HG03558 (cell line): Measurements from ENCODE around the gene FBP1.

Source experiments
- ATAC-seq: cut with Tn5 transposase; IDR thresholded peaks from one replicate; pipeline ENCODE4 v1.9.1; 2021; ENCODE audit warnings: moderate number of reproducible peaks; ENCODE audit not compliant: unreplicated experiment; ENCODE audit errors: extremely low read depth

Gene FBP1

GRCh38 chr9:94657021-94657725 is 17.9 kb upstream of the FBP1 start:
- no peak for ATAC-seq

DNA sequence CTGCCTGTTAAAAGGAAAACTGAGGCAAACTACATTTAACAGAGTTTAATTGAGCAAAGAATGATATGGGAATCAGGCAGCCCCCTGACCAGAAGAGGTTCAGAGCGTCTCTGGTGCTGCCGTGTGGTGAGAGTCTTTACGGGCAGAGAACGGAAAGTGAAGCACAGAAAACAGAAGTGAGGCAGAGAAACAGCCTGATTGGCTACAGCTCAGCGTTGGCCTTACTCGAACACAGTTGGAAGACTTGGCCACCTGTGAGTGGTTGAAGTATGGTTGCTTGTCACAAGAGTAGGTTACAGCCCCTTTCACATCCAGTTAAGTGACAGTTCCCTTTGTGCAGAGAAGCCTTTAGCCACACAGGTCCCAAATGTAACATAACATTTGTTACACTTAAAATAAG is 16.9 kb upstream of the FBP1 start:
- peak; percentile 92 for ATAC-seq

DNA sequence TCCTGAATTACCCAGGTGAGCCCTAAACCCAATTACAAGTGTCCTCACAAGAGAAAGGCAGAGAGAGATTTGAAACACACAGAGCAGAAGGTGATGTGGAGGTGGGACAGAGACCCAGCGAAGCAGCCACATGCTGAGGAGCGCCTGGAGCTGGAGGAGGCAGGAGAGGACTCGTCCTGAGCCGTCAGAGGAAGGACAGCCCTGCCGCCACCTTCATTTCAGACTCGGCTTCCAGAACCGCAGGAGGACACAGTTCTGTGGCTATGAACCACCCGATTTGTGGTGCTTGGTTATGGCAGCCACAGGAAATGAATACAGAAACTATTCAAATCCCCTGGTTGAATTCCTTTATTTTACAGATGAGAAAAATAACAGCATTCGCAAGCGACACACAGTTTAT is 16.4 kb upstream of the FBP1 start:
- no peak for ATAC-seq

DNA sequence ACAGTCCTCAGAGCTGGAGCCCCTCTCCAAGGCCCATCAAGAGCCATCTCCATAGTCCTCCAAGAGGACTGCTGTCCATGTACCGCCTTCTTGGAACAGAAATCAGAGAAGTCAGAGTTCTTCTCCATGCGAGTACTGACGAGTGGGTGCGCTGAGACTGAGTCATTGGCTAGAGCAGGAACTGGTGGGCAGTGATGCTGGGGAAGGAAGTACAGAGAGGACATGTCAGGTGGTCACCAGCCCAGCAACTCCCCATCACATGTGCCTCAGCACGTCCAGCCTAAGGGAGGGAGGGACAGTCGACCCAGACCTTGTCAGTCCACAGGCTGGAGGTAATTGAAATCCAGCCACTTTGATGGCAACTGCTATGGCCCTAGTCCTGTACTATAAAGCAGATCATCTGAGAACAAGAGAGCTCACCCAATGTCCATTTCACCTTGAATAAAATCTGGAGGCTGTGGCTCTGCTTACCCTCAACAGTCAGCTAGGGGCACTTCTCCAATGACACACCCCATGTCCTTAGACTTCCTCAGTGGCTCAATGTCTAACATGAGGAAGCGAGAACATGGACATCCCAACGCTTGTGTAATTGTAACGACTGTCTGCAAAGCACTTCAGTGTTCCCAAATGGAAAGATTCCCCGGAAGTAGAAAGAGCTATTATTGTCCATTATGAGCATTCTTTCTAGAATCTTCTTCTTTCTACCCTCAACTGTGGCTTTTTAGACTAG is 15.0 kb upstream of the FBP1 start:
- no peak for ATAC-seq

DNA sequence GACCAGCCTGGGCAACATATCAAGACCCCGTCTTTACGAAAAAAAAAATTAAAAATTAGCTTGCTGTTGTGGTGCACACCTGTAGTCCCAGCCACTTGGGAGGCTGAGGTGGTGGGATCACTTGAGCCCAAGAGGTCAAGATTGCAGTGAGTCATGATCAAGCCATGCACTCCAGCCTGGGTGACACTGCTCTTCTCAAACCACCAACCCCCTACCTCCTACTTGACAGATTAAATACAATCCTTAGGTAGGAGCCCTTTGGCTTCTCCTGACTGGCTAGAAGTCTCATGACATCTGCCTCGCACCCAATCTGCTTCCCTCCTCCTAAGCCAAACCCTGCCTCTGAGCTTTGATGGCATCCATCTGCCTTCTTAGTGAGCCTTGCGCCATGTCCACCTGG is 11.6 kb upstream of the FBP1 start:
- ATAC-seq = no peak

GRCh38 chr9:94649100-94649819 is 9.9 kb upstream of the FBP1 start:
- ATAC-seq = no peak

GRCh38 chr9:94648185-94648584 is 8.9 kb upstream of the FBP1 start:
- no peak for ATAC-seq

DNA sequence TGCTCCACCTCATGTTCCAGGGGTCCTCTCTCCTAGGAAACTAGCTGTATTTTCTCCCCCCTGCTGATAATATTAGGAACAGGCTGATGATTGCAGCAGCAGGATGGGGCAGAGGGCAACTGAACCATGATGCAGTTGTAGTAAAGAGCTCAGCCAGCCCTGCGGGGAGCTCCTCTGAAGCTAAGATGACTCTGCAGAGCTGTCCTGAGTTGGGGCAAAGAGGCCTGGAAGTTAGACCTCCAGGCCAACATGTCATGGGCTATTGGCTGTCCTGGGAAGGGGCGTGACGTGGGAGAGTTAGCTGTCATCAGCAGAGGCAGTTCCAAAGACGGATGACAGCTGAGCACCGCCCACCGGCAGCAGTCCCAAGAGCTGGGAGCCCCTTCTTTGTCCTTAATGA is 6.6 kb upstream of the FBP1 start:
- ATAC-seq = no peak

GRCh38 chr9:94644543-94644942 is 5.2 kb upstream of the FBP1 start:
- no peak for ATAC-seq

DNA sequence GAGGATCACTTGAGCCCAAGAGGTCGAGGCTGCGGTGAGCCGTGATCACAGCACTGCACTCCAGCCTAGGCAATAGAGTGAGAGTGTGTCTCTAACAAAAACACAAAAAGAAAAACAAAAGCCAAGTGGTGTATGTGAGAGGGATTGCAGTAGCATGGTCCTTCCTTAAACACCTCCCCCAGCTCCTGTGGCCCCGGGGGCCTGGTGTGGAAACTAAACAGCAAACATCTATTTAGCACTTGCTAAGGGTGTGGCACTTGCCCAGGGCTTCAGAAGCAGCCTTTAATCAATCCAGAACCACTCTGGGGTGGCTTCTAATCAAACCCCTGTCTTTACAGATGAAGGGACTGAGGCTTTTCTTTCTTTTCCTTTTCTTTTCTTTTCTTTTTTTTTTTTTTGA is 4.4 kb upstream of the FBP1 start:
- no peak for ATAC-seq

DNA sequence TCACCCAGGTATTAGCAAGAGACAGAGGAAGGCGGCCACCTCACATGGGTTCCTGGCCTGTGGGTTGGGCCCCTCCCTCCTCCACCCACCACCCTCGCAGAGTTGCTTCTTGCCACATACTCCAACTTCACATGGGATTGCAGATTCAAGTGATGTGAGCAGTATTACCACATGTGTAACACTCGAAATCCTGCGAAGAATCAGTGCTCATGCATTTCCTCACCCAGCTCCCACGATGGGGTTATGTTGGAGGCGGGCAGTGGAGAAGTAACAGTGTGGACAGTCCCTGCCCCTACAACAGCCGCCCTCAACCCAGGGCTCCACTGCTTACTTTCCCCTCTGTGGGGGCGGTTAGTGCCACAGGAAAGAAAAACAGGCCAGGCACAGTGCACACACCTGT is 3.9 kb upstream of the FBP1 start:
- no peak for ATAC-seq

DNA sequence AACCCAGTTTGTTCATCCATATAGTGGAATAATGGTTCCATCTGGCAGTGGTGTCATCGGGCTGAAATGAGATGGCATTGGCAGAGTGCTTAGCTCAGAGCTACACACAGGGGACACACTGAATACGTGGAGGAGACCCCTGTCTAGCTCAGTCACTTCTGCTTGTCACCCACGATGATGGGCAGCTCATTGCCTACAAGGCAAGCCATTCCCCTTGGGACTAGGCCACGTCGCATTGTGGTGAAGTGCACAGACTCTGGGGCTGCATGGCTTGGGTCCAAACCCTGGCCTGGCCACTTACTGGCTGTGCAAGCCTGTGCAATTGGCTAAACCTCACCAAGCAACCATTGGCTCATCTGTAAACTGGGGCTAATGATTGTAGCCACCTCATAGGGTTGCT is 3.2 kb upstream of the FBP1 start:
- no peak for ATAC-seq

- no peak for ATAC-seq
Measured at GRCh38 chr9:94639999-94640376, 670 bp upstream of the FBP1 start.

DNA sequence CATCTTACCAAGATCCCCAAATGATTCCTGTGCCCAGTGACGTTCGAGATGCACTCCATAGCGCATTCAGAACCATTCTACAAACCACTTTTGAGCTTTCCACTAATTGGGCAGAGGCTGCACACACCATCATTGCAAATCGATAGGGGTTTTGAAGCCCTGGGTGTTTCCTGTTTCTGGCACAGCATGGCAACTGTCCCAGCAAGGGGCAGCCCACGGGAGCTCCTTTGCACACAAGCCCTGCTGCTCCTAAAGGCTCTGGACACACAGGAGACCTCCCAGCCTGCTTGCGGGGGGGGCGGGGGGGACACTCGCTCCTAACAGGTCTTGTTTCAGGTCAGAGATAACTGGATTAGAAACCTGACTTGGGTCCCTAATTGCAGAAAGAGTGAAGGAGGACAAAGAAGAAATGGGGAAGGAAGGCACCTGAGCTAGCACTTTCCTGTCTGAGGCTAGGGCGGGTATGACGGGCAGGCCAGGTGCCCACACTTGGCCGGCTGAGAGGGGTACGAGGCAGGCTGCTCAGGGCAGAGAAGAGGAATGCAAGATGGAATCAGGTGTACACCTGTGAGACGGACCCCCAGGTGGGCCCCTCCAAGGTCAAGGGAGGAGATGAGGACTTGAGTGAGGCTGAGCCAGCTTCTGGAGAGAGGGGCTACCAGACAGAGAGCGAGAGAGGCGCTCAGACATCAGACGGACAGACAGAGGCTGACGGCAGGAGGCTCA is 820 bp downstream of the FBP1 start:
- ATAC-seq = no peak

GRCh38 chr9:94632737-94633136 is 6.6 kb downstream of the FBP1 start:
- ATAC-seq = no peak

GRCh38 chr9:94631599-94631998 is 7.7 kb downstream of the FBP1 start:
- no peak for ATAC-seq

DNA sequence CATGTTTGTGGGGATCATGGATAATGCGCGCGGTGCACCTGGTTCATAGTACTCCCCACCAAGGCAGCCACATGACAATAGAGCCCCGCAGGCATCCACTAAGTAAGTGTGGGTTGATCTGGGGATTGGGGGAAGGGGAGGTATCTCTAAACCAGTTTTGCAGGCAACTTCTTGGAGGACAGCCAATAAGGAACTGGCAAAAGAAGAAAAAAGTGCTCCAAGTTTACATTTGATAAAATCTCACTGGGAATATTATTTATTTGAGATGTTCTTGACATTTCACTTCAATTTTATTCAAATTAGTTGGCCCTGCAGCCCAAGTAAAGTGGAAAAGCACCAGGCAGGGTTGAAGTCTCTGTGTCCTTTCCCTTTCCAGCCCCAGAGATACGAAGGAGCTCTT is 8.5 kb downstream of the FBP1 start:
- no peak for ATAC-seq

DNA sequence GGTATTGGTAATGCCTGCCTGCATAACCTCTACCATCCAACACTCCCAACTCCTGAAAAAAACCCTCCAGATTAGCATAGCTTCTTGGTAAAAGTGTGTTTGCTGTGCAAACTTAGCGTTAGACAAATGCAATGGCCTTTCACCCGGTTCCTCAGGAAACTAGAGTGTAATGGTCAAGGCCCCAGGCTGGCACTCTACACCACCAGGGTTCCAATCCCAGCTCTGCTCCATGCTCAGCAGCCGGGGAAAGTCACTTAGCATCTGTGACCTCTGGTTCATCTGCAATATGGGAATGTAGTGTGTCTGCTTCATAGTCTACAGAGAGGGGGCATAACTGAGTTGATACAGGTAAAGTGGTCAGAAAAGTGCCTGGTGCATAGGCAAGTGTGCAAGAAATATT is 9.0 kb downstream of the FBP1 start:
- no peak for ATAC-seq

DNA sequence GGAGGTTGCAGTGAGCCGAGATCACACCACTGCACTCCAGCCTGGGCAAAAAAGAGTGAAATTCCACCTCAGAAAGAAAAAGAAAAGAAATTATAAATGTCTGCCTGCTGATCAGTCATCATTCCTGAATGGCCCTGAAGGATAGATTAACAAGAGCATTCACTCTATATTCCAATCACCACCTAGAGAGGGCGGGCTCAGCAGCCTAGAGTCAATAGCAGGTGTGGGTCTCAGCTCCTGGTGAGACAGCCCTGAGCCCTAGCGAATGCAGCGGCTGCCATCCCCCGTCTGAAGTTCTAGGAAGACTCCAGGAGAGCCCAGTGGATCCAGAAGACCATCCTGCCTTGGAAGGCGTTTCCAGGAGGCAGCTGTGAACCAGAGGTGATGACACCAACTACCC is 12.0 kb downstream of the FBP1 start:
- ATAC-seq = no peak

DNA sequence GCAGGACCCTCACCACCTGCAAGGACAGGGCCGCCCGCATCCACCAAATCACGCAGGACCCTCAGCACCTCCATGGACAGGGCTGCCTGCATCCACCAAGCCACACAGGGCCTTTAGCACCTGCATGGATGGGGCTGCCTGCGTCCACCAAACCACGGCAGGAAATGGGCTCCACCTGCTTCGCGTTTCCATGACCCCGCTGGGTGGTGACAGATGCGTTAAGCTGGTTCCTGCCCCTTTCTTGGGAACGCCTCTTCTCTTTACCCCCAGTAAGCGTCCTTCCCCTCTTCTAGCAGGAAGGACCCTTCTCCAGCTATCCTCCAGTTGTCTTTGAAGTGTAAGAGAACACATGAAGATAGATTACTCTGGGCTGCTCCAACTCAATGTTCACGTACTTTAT is 13.5 kb downstream of the FBP1 start:
- no peak for ATAC-seq

DNA sequence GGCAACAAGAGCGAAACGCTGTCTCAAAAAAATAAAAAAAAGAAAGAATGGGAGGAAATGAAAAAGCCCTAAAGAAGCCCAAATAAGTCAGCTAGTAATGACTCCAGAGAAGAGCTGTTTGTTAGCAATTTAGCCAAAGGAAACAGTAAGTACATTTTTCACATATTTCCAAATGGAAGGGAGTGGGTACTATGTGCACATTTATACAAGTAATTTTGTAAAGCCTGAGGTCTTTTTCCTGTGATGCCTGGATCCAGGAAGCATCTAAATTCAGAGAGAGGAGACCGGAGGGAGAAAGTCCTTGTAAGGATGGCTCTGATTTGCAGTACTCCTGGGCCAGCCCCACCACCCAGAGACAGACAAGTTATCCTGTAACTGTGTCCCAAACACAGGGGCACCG is 14.7 kb downstream of the FBP1 start:
- no peak for ATAC-seq
